HCT116 (cell line): ENCODE results near the gene RANGAP1. TPM values are rescaled to one million over a fixed set of nuclear protein-coding genes. Genes with fewer than 3 reads are reported as not detected.

Experiments used
- ATAC-seq: fragments of 200-7000 bp; cut with Tn5 transposase; 2 replicates; pipeline ENCODE4 v1.9.1; 2020; ENCODE audit warnings: mild to moderate bottlenecking, moderate library complexity
- BruUV-seq: library from RNA; stranded (reverse); fragments of 400-500 nt; replicated peaks from 2 replicates; lab custom pipeline; 2021; lab: Mats Ljungman, UMichigan
- CTCF ChIA-PET: fragments of 300-600 bp; sonication (Branson Sonifier 250); formaldehyde crosslinking; loops from one replicate; lab custom pipeline; 2021; ENCODE audit warnings: antibody characterized with exemption; lab: Charles Lee
- POLR2A ChIA-PET: fragments of 300-600, 350-600 bp; sonication (Branson Sonifier 250); formaldehyde crosslinking; loops from one replicate; lab custom pipeline; 2021; ENCODE audit warnings: antibody characterized with exemption; lab: Charles Lee
- RAD21 ChIA-PET, 2 experiments: fragments of 300-600 bp; sonication (Branson Sonifier 250); formaldehyde crosslinking; loops; one replicate each; lab custom pipeline; 2023; ENCODE audit warnings: low total read pairs in 2 of 2; ENCODE audit not compliant: uncharacterized antibody in 2 of 2, unreplicated experiment in 2 of 2, low non-redundant PET in 1 of 2; lab: Charles Lee
- DNase-seq: peaks from one replicate; pipeline ENCODE4 v3.0.0-alpha.2; 2010; ENCODE audit warnings: low read depth, low spot score
- H2AFZ ChIP-seq: fragments of 200-600 bp; shearing (Covaris generic), sonication (generic); 2 replicates; pipeline ENCODE4 v1.6.1; 2017; ENCODE audit warnings: low read depth, mixed run types, mixed read lengths, antibody characterized with exemption, low read length; ENCODE audit not compliant: poor library complexity, severe bottlenecking
- H3K27ac ChIP-seq: 2 replicates; pipeline ENCODE4 v1.5.1; 2012; ENCODE audit warnings: low read depth, low read length
- H3K27me3 ChIP-seq: fragments of 200-600 bp; sonication (generic); 2 replicates; pipeline ENCODE4 v1.6.1; 2016; ENCODE audit warnings: mixed run types, low read length, mixed read lengths; ENCODE audit not compliant: insufficient read depth
- H3K36me3 ChIP-seq, 2 experiments: fragments of 200-500 bp in 1 of 2; fragments of 200-600 bp in 1 of 2; sonication (Bioruptor generic) in 1 of 2; sonication (generic) in 1 of 2; 2 replicates each; pipeline versions ENCODE4 v1.5.1 to v1.6.1; 2014 to 2016; ENCODE audit warnings: low read length in 2 of 2, inconsistent platforms in 1 of 2, mixed read lengths in 1 of 2, mixed run types in 1 of 2; ENCODE audit not compliant: insufficient read depth in 2 of 2, control insufficient read depth in 1 of 2
- H3K4me1 ChIP-seq, 2 experiments: fragments of 200-600 bp in 1 of 2; sonication (generic) in 1 of 2; 2 replicates each; pipeline versions ENCODE4 v1.5.1 to v1.6.1; 2012 to 2017; ENCODE audit warnings: low read length in 2 of 2, inconsistent platforms in 1 of 2, mild to moderate bottlenecking in 1 of 2, mixed read lengths in 1 of 2, mixed run types in 1 of 2, moderate library complexity in 1 of 2; ENCODE audit not compliant: insufficient read depth in 2 of 2, control insufficient read depth in 1 of 2
- H3K4me2 ChIP-seq: fragments of 200-600 bp; sonication (generic); 2 replicates; pipeline ENCODE4 v1.6.1; 2017; ENCODE audit warnings: mixed run types, low read length, mixed read lengths
- H3K4me3 ChIP-seq, 2 experiments: fragments of 200-600 bp in 1 of 2; sonication (generic) in 1 of 2; replicated peaks in 1 of 2; 2 replicates each; pipeline ENCODE4 v1.5.1; 2011 to 2016; ENCODE audit warnings: low read length in 2 of 2, control low read depth in 1 of 2, low read depth in 1 of 2, mild to moderate bottlenecking in 1 of 2, mixed read lengths in 1 of 2, mixed run types in 1 of 2
- H3K79me2 ChIP-seq: fragments of 200-600 bp; sonication (generic); 2 replicates; pipeline ENCODE4 v1.6.1; 2017; ENCODE audit warnings: mild to moderate bottlenecking, mixed run types, low read length, moderate library complexity, mixed read lengths; ENCODE audit not compliant: insufficient read depth
- H3K9ac ChIP-seq: fragments of 200-600 bp; sonication (generic); 2 replicates; pipeline ENCODE4 v1.6.1; 2016; ENCODE audit warnings: low read length, mixed read lengths
- H3K9me2 ChIP-seq: fragments of 200-600 bp; sonication (generic), shearing (Covaris generic); 2 replicates; pipeline ENCODE4 v1.6.1; 2017; ENCODE audit warnings: mixed run types, mild to moderate bottlenecking, moderate library complexity; ENCODE audit not compliant: insufficient read depth
- H3K9me3 ChIP-seq, 2 experiments: fragments of 200-500 bp in 1 of 2; fragments of 200-600 bp in 1 of 2; sonication (Bioruptor generic) in 1 of 2; sonication (generic) in 1 of 2; 2 replicates each; pipeline ENCODE4 v1.6.1; 2014 to 2017; ENCODE audit warnings: low read length in 2 of 2, mixed read lengths in 2 of 2, inconsistent platforms in 1 of 2, low read depth in 1 of 2, mild to moderate bottlenecking in 1 of 2, mixed run types in 1 of 2, moderate library complexity in 1 of 2; ENCODE audit not compliant: control insufficient read depth in 1 of 2, insufficient read depth in 1 of 2
- H4K20me1 ChIP-seq: fragments of 200-600 bp; sonication (generic), shearing (Covaris generic); 2 replicates; pipeline ENCODE4 v1.6.1; 2017; ENCODE audit warnings: mixed run types, mild to moderate bottlenecking, moderate library complexity; ENCODE audit not compliant: insufficient read depth
- CBX3 ChIP-seq: IDR thresholded peaks from 2 replicates; pipeline ENCODE4 v1.6.1; 2012; ENCODE audit warnings: low read depth
- CEBPB ChIP-seq: IDR thresholded peaks from 2 replicates; pipeline ENCODE4 v1.6.1; 2012; ENCODE audit warnings: low read depth
- ELF1 ChIP-seq: IDR thresholded peaks from 2 replicates; pipeline ENCODE4 v1.6.1; 2012; ENCODE audit warnings: low read depth, borderline replicate concordance
- EZH2 ChIP-seq: fragments of 200-600 bp; sonication (generic); IDR thresholded peaks from 2 replicates; pipeline ENCODE4 v1.6.1; 2017; ENCODE audit warnings: antibody characterized with exemption, mixed run types
- POLR2A ChIP-seq: IDR thresholded peaks from 2 replicates; pipeline ENCODE4 v1.7.0; 2011; ENCODE audit warnings: borderline replicate concordance; ENCODE audit not compliant: insufficient read depth, insufficient read length; ENCODE audit errors: extremely low read depth
- POLR2AphosphoS5 ChIP-seq: IDR thresholded peaks from 2 replicates; pipeline ENCODE4 v1.6.1; 2011; ENCODE audit warnings: mild to moderate bottlenecking, low read depth, low read length, moderate library complexity
- REST ChIP-seq: IDR thresholded peaks from 2 replicates; pipeline ENCODE4 v1.6.1; 2012; ENCODE audit warnings: low read depth
- SRF ChIP-seq: IDR thresholded peaks from 2 replicates; pipeline ENCODE4 v1.6.1; 2012; ENCODE audit warnings: low read depth
- TCF7L2 ChIP-seq: IDR thresholded peaks from 2 replicates; pipeline ENCODE4 v1.7.0; 2011; ENCODE audit warnings: borderline replicate concordance, inconsistent platforms; ENCODE audit not compliant: insufficient read depth, insufficient read length; ENCODE audit errors: extremely low read depth
- intact Hi-C: fragments of 100-400 bp; cut with micrococcal nuclease; formaldehyde crosslinking; loops from 2 replicates; pipeline ENCODE4 v1.10.0; 2022
- total RNA-seq: library from RNA; stranded (reverse); gene quantifications from one replicate; pipeline ENCODE4 v1.2.1, GENCODE V29; 2021; ENCODE audit not compliant: unreplicated experiment

RANGAP1 gene
- total RNA-seq, 1 experiment from 2014 or later = 121 TPM

GRCh38 chr22:41230401-41230785 is 55.6 kb downstream of the RANGAP1 start (continued):
- TF ChIP-seq CBX3 (no peak), REST (no peak)

GRCh38 chr22:41229730-41230400 is 56.1 kb downstream of the RANGAP1 start:
- no peaks in the 10 kb centered on the region for H3K9me3 ChIP-seq
- H3K9ac ChIP-seq = no peak overlapping the region
- H3K9me2 ChIP-seq = no peaks in the 10 kb centered on the region
- H3K4me2 ChIP-seq = no peak overlapping the region
- TF ChIP-seq POLR2A = no peak
- no peak for TF ChIP-seq CEBPB
- TF ChIP-seq ELF1 = no peak
- TF ChIP-seq TCF7L2 = no peak
- no peak for TF ChIP-seq EZH2
- no peak for TF ChIP-seq POLR2AphosphoS5
- no peak for TF ChIP-seq SRF
- BruUV-seq = no TSS peak
- H4K20me1 ChIP-seq = no peaks in the 10 kb centered on the region
- POLR2A ChIA-PET = no interaction called here
- RAD21 ChIA-PET = no interaction called here
- H3K4me1 ChIP-seq = peaks cover under 1 to 1% of the 10 kb centered on the region in 2 experiments; a peak in 2 of 4 replicates
- DNase-seq = no peak
- no peaks in the 10 kb centered on the region for H3K79me2 ChIP-seq
- no peak overlapping the region for H3K27ac ChIP-seq
- intact Hi-C loops = no loop called here
- H2AFZ ChIP-seq = no peak overlapping the region
- no peak for ATAC-seq
- no peak overlapping the region for H3K4me3 ChIP-seq
- H3K36me3 ChIP-seq = no peaks in the 10 kb centered on the region; a peak in 1 of 4 replicates
- H3K27me3 ChIP-seq = no peaks in the 10 kb centered on the region
- CTCF ChIA-PET = interaction anchor here (0.9 kb wide), 1 partner anchor 288 kb away, joined by 5 read pairs; no protein-coding TSS in a partner anchor
